ENCODE data around the gene ADNP. TPM values are rescaled to one million over a fixed set of nuclear protein-coding genes. Genes with fewer than 3 reads are reported as not detected.
A peak's percentile ranks its signal among the peaks of the same experiment; 100 is the strongest.

Gene ADNP
- total RNA-seq, 1 experiment from 2014 or later, result 143 TPM

DNA sequence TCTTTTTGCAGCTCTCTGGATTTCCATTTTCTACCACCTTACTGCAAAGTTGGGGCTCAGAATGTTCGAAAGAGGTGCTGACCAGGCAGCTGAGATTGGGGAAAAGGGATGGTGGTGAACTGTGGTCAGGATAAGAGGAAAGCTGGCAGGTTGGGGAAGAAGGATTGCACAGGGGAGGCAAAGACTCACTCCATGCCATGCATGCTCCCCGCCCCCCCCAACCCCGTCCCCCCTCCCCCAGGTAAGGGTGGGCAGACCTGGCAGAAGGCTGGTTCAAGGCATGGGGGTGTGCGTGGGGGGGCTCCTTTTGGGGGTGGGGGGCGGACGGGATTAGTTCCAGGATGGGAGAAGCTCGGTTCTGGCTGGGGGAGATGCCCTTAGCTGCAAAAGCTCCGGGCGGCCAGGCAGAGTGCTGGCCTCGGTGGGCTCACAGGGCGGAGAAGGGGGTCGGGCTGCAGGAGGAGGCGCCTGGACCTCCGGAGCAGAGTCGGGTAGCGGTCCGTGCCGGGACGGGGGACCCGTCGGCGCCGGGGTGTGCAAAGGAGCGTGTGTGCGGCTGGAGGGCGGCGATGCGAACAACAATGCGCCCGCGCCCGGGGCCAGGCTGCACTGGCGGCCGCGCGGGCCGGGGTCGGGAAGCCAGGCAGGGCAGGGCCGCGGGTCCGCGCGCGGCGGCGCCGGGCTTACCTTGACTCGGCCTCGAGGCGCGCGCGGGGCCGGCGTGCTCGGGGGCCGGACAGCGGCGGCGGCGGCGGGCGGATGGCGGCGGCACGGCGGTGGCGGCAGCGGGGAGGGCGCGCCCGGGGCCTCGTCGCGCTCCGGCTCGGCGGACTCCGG lies 880 bp downstream of the ADNP start:
- peak overlapping the region; percentile 33; the same call in 1 of the 2 replicates for H3K4ac ChIP-seq (ENCODE audit: low read depth, low read length)
- Mint-ChIP-seq H3K4me1 (peaks cover 37 to 46% of the 10 kb centered on the region in 2 experiments), H3K36me3 (ENCODE audit: insufficient read depth in 1 of 3, low read depth in 3 of 3) (peaks cover 40 to 80% (median 68%) of the 10 kb centered on the region in 3 experiments), H3K27me3 (ENCODE audit: low read depth) (no peaks in the 10 kb centered on the region), H3K27ac (peak overlapping the region; percentile 99), H3K9me3 (peaks cover 0 to 7% of the 10 kb centered on the region in 2 experiments; a peak in 2 of 5 replicates), H3K4me3 (peak overlapping the region; percentile 92 to 95)
- H3K4me2 ChIP-seq (ENCODE audit: insufficient read depth, insufficient read length, low read length), result peak overlapping the region; percentile 93
- H3K23me2 ChIP-seq (ENCODE audit: insufficient read length, low read depth, low read length, poor library complexity, severe bottlenecking), result peaks cover 14% of the 10 kb centered on the region
- peak overlapping the region; percentile 47 for H2BK5ac ChIP-seq (ENCODE audit: insufficient read length, low read length)
- no peaks in the 10 kb centered on the region for H3K79me1 ChIP-seq (ENCODE audit: insufficient read depth, low read depth, low read length, poor library complexity, severe bottlenecking)
- peak overlapping the region; percentile 89 for H4K5ac ChIP-seq (ENCODE audit: insufficient read length, low read depth, low read length)
- H4K91ac ChIP-seq (ENCODE audit: insufficient read length, low read depth, low read length), result no peak overlapping the region
- peak overlapping the region; percentile 100 for H3K14ac ChIP-seq (ENCODE audit: insufficient read depth, low read length)
- no CpG with 5 or more reads among the region's 79 CpGs for WGBS (ENCODE audit: extremely low coverage, insufficient read length, low lambda C conversion rate)
- no peaks in the 10 kb centered on the region for H3K9me3 ChIP-seq (ENCODE audit: control insufficient read depth, low read depth, low read length)
- H3K9ac ChIP-seq (ENCODE audit: extremely low read depth, insufficient read length, low read length), result peak overlapping the region; percentile 100
- peak overlapping the region; percentile 66 for H3K56ac ChIP-seq (ENCODE audit: insufficient read length, low read depth, low read length)
- H3K27me3 ChIP-seq (ENCODE audit: insufficient read depth, low read length), result no peaks in the 10 kb centered on the region
- no peaks in the 10 kb centered on the region for H4K20me1 ChIP-seq (ENCODE audit: control insufficient read depth, insufficient read depth, insufficient read length)
- H2AFZ ChIP-seq (ENCODE audit: low read length), result no peak overlapping the region
- H3K4me1 ChIP-seq (ENCODE audit: insufficient read depth, low read length), result peaks cover 6% of the 10 kb centered on the region
- TF ChIP-seq, protein P1, sequence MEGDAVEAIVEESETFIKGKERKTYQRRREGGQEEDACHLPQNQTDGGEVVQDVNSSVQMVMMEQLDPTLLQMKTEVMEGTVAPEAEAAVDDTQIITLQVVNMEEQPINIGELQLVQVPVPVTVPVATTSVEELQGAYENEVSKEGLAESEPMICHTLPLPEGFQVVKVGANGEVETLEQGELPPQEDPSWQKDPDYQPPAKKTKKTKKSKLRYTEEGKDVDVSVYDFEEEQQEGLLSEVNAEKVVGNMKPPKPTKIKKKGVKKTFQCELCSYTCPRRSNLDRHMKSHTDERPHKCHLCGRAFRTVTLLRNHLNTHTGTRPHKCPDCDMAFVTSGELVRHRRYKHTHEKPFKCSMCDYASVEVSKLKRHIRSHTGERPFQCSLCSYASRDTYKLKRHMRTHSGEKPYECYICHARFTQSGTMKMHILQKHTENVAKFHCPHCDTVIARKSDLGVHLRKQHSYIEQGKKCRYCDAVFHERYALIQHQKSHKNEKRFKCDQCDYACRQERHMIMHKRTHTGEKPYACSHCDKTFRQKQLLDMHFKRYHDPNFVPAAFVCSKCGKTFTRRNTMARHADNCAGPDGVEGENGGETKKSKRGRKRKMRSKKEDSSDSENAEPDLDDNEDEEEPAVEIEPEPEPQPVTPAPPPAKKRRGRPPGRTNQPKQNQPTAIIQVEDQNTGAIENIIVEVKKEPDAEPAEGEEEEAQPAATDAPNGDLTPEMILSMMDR (conservative IDR thresholded peaks at IDR 0.05), result no peak
- no peak overlapping the region for H2BK20ac ChIP-seq (ENCODE audit: low read depth, low read length, poor library complexity, severe bottlenecking)
- H2BK120ac ChIP-seq (ENCODE audit: low read depth, low read length, poor library complexity, severe bottlenecking), result peak overlapping the region; percentile 96
- H2AK5ac ChIP-seq (ENCODE audit: insufficient read length, low read length), result peak overlapping the region; percentile 41
- H3K79me2 ChIP-seq (ENCODE audit: insufficient read depth, low read length), result peaks cover 36% of the 10 kb centered on the region
- no peak overlapping the region for H2BK15ac ChIP-seq (ENCODE audit: low read depth, low read length)
- H2BK12ac ChIP-seq (ENCODE audit: insufficient read length, low read depth, low read length), result no peak overlapping the region
- no peak overlapping the region for H4K8ac ChIP-seq (replicated peaks; ENCODE audit: insufficient read length, low read depth, low read length)
- H3K18ac ChIP-seq (ENCODE audit: insufficient read length, low read depth, low read length), result peak overlapping the region; percentile 98
- peak overlapping the region; percentile 68 for H3K27ac ChIP-seq (ENCODE audit: insufficient read length, low read depth, low read length)
- peak overlapping the region; percentile 45 for H3T11ph ChIP-seq (ENCODE audit: low read length)
- DNase-seq, result no peak
- H3K23ac ChIP-seq (ENCODE audit: insufficient read length, low read depth, low read length), result no peak overlapping the region
